ENCODE measurements around the gene HMGN4.
"Not testable (repeated sequence)": the region's sequence is repeated elsewhere in the genome, so short reads cannot be mapped to it uniquely, and the experiment has no call there.

Gene HMGN4

GRCh38 chr6:26532699-26533531 is 5.3 kb upstream of the HMGN4 start:
- peak; percentile 85 for DNase-seq
- H3K4me3 Mint-ChIP-seq: peak overlapping the region; percentile 87 to 99
- H3K27ac Mint-ChIP-seq: peak overlapping the region; percentile 99
- H3K36me3 Mint-ChIP-seq: peaks cover 4 to 13% of the 10 kb centered on the region in 2 donors
- peak; percentile 43 to 47 for ATAC-seq (replicated peaks)
- peaks cover 28 to 53% of the 10 kb centered on the region in 2 donors for H3K4me1 Mint-ChIP-seq
- H3K9me3 Mint-ChIP-seq: peaks cover 0 to 1% of the 10 kb centered on the region in 2 donors
- H3K27me3 Mint-ChIP-seq: peaks cover 0 to 4% of the 10 kb centered on the region in 2 donors

GRCh38 chr6:26533532-26533931 is 4.6 kb upstream of the HMGN4 start:
- Mint-ChIP-seq H3K9me3 (peaks cover 0 to 1% of the 10 kb centered on the region in 2 donors), H3K4me3 (peak overlapping the region; percentile 87 to 99), H3K36me3 (peaks cover 6 to 18% of the 10 kb centered on the region in 2 donors), H3K27ac (no peak overlapping the region), H3K27me3 (peaks cover 0 to 7% of the 10 kb centered on the region in 2 donors), H3K4me1 (peaks cover 32 to 59% of the 10 kb centered on the region in 2 donors)
- no peak for ATAC-seq (replicated peaks)
- DNase-seq: no peak

- Mint-ChIP-seq H3K4me3 (no peak overlapping the region), H3K27ac (no peak overlapping the region), H3K36me3 (peaks cover 6 to 19% of the 10 kb centered on the region in 2 donors), H3K9me3 (peaks cover 0 to 1% of the 10 kb centered on the region in 2 donors), H3K27me3 (peaks cover 0 to 7% of the 10 kb centered on the region in 2 donors), H3K4me1 (peaks cover 34 to 63% of the 10 kb centered on the region in 2 donors)
- DNase-seq: no peak
- no peak for ATAC-seq (replicated peaks)
Observed at GRCh38 chr6:26534681-26535465, 3.3 kb upstream of the HMGN4 start.

DNA sequence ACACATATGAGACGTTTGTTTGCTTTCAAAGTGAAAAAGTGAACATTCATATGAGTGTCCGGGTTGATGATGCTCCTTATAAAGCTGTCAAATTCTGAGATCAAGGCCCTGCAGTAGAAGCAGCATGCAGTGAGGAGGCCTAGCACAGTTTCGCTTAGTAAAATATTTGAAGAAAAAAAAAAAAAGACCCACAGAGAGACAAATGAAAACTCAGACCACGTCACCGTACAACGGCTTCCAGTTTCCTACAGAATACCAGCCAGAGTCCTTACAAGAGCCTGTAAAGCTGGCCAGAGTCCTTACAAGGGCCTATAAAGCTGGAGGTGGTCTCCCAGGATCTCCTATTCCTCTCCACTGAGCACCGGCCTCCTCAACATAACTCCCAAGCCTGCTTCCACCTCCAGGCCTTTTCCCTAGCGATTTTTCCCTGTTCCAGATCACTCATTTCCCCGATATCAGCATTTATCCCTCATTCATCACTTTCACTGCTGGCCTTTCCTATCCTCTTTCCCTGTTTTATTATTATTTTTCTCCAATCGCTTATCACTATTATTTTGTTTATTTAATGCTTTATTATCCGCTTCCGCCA is 1.5 kb upstream of the HMGN4 start:
- H3K27me3 Mint-ChIP-seq: peaks cover 0 to 7% of the 10 kb centered on the region in 2 donors
- ATAC-seq (replicated peaks): peak in 1 of 2 donors; percentile 4
- H3K4me3 Mint-ChIP-seq: peak overlapping the region; percentile 95 to 96
- H3K9me3 Mint-ChIP-seq: no peaks in the 10 kb centered on the region
- H3K36me3 Mint-ChIP-seq: peaks cover 12 to 30% of the 10 kb centered on the region in 2 donors
- peak overlapping the region; percentile 99 for H3K27ac Mint-ChIP-seq
- peaks cover 38 to 66% of the 10 kb centered on the region in 2 donors for H3K4me1 Mint-ChIP-seq
- DNase-seq: no peak

- Mint-ChIP-seq H3K9me3 (no peaks in the 10 kb centered on the region), H3K4me3 (peak overlapping the region; percentile 95 to 96), H3K27me3 (peaks cover 0 to 7% of the 10 kb centered on the region in 2 donors), H3K27ac (peak overlapping the region; percentile 99), H3K36me3 (peaks cover 12 to 31% of the 10 kb centered on the region in 2 donors), H3K4me1 (peaks cover 33 to 62% of the 10 kb centered on the region in 2 donors)
- DNase-seq (peak; percentile 89), ATAC-seq (replicated peaks) (peak; percentile 75 to 78)
Observed at GRCh38 chr6:26537160-26537845, 863 bp upstream of the HMGN4 start.

DNA sequence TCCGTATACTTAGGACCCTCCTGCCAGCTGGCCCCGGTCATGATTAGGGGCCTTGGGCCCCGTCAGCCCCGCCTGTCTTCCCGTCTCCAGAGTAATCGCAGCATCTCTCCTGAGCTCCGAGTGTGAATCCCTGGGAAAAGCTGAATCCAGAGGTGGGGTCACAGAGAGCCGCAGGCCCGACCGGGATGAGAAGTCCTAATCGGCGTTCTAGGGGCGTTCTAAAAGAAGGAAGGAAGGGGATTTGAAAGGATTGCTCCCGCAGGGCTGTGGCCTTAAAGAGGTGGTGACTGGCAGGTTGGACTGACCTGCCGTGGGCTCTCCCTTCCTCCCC is 371 bp downstream of the HMGN4 start:
- no peaks in the 10 kb centered on the region for H3K9me3 Mint-ChIP-seq
- DNase-seq (no peak), ATAC-seq (replicated peaks) (no peak)
- H3K4me3 Mint-ChIP-seq: peak overlapping the region; percentile 95 to 96
- peaks cover 26 to 50% of the 10 kb centered on the region in 2 donors for H3K4me1 Mint-ChIP-seq
- H3K27ac Mint-ChIP-seq: peak overlapping the region; percentile 99
- H3K36me3 Mint-ChIP-seq: peaks cover 20 to 36% of the 10 kb centered on the region in 2 donors
- peaks cover 0 to 7% of the 10 kb centered on the region in 2 donors for H3K27me3 Mint-ChIP-seq

- Mint-ChIP-seq H3K4me1 (peaks cover 26 to 49% of the 10 kb centered on the region in 2 donors), H3K4me3 (peak overlapping the region; percentile 95 to 96), H3K36me3 (peaks cover 22 to 39% of the 10 kb centered on the region in 2 donors), H3K9me3 (no peaks in the 10 kb centered on the region), H3K27ac (peak overlapping the region; percentile 99), H3K27me3 (peaks cover 0 to 7% of the 10 kb centered on the region in 2 donors)
- no peak for ATAC-seq (replicated peaks)
- DNase-seq: no peak
Observed at GRCh38 chr6:26539071-26539615, 977 bp downstream of the HMGN4 start.

- no peaks in the 10 kb centered on the region for H3K9me3 Mint-ChIP-seq
- peaks cover 0 to 7% of the 10 kb centered on the region in 2 donors for H3K27me3 Mint-ChIP-seq
- H3K27ac Mint-ChIP-seq: no peak overlapping the region
- no peak overlapping the region for H3K4me3 Mint-ChIP-seq
- peaks cover 33 to 56% of the 10 kb centered on the region in 2 donors for H3K36me3 Mint-ChIP-seq
- ATAC-seq (replicated peaks) (no peak), DNase-seq (no peak)
- peaks cover 25 to 49% of the 10 kb centered on the region in 2 donors for H3K4me1 Mint-ChIP-seq
Observed at GRCh38 chr6:26541579-26541978, 3.4 kb downstream of the HMGN4 start.

DNA sequence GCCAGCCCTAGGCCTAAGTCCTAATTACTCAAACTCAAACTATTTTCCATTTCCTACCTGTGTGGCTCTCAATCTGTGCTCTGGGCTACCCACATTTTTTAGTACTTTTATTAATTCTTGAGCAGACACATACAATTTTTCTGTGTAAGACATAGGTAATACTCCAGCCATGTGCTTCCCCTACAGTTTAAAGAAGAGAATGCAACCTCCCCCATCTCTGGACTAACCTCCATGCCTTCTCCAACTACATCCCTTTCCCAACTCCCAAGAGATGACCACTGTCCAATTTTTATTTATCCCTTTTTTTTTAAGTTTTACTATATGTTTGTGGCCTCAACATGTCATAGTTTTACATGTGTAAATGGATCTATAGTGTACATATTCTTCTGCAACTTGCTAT is 5.8 kb downstream of the HMGN4 start:
- Mint-ChIP-seq H3K36me3 (peaks cover 32 to 49% of the 10 kb centered on the region in 2 donors), H3K27me3 (no peaks in the 10 kb centered on the region), H3K4me3 (no peak overlapping the region), H3K9me3 (no peaks in the 10 kb centered on the region), H3K4me1 (peaks cover 10 to 29% of the 10 kb centered on the region in 2 donors), H3K27ac (no peak overlapping the region)
- ATAC-seq (replicated peaks) (peak; percentile 47 to 48), DNase-seq (no peak)

GRCh38 chr6:26544473-26544872 is 6.3 kb downstream of the HMGN4 start:
- Mint-ChIP-seq H3K4me3 (no peak overlapping the region), H3K27me3 (no peaks in the 10 kb centered on the region), H3K4me1 (peaks cover 10 to 24% of the 10 kb centered on the region in 2 donors), H3K9me3 (no peaks in the 10 kb centered on the region), H3K27ac (no peak overlapping the region), H3K36me3 (peaks cover 32 to 49% of the 10 kb centered on the region in 2 donors)
- ATAC-seq (replicated peaks) (no peak), DNase-seq (no peak)

- Mint-ChIP-seq H3K27me3 (no peaks in the 10 kb centered on the region), H3K36me3 (peaks cover 27 to 42% of the 10 kb centered on the region in 2 donors), H3K9me3 (no peaks in the 10 kb centered on the region), H3K27ac (no peak overlapping the region), H3K4me1 (peaks cover 8 to 21% of the 10 kb centered on the region in 2 donors), H3K4me3 (no peak overlapping the region)
- DNase-seq: no peak
- ATAC-seq (replicated peaks): no peak
Observed at GRCh38 chr6:26545627-26546026, 7.5 kb downstream of the HMGN4 start.

- H3K27me3 Mint-ChIP-seq; H3K4me3 Mint-ChIP-seq; H3K27ac Mint-ChIP-seq; DNase-seq; ATAC-seq (replicated peaks); H3K9me3 Mint-ChIP-seq: not testable (repeated sequence)
- H3K36me3 Mint-ChIP-seq: peaks cover 26 to 35% of the 10 kb centered on the region in 2 donors
- H3K4me1 Mint-ChIP-seq: peaks cover 7 to 22% of the 10 kb centered on the region in 2 donors
Observed at GRCh38 chr6:26547363-26547762, 9.2 kb downstream of the HMGN4 start.

GRCh38 chr6:26550250-26550993 is 12.3 kb downstream of the HMGN4 start:
- DNase-seq: peak; percentile 58
- Mint-ChIP-seq H3K4me1 (peaks cover 8 to 25% of the 10 kb centered on the region in 2 donors), H3K4me3 (peak overlapping the region; percentile 96 to 99), H3K36me3 (peaks cover 10 to 15% of the 10 kb centered on the region in 2 donors), H3K27ac (peak overlapping the region; percentile 89), H3K27me3 (no peaks in the 10 kb centered on the region), H3K9me3 (no peaks in the 10 kb centered on the region)
- ATAC-seq (replicated peaks): peak; percentile 48 to 51

All from stimulated activated naive B cell treated with anti-CD40 and anti-IgM and Interleukin-4, amounts not matched to agents 10 μg/mL and 1 μg/mL and 100 μg/mL, for 72 hours (primary cell).